ENCODE data around the gene KMT5C. TPM values are rescaled to one million over a fixed set of nuclear protein-coding genes. Genes with fewer than 3 reads are reported as not detected.

KMT5C gene
- total RNA-seq, 6 donors from 2014 or later = 9.1 to 111 (median 15.6) TPM

DNA sequence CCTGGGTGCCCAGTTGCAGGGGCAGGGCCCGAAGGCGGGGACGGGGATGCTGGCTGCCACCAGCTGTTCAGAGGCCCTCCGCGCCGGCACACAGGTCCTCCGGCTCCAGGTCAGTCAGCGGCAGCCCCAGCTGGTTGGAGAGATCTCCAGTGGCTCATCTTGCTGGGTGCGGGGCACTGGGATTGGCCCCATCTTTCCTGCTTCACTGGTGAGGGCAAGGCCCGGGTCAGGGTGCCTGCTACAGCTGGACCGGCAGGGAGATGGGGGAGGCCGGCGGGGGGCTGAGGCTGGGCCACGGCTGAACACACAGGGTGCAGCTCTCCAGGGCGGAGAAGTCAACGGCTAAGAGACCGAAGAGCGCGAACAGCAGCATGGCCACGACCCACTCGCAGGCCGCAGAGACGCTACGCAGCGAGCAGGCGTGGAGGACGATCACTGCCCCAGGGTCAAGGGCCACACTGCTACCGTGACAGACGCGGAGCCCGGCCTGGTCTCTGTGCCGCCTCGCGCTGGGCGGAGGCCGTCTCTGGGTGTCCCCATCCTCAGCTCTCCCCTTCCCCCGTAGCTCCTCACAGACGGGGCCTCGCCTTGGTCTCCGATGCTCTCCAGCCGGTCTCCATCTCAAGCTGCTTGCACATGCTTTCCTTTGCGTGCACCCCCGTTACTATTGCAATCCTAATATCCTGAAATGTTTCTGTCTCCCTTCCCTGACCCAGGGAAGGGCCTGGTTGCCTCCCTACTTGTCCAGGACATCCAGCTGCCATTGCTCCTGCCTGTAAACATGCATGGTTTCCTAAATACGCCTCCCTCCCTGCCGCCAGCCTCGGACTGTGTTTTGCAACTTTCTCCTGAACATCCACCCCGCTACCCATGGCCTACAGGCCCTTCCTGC is 26.8 kb upstream of the KMT5C start:
- ATAC-seq (ENCODE audit: low FRiP score in 2 of 2) (peak in 1 of 2 donors; percentile 38), DNase-seq (no peak)
- Histone ChIP-seq H3K4me1 (no peaks in the 10 kb centered on the region), H3K36me3 (no peaks in the 10 kb centered on the region), H3K4me3 (no peak overlapping the region), H3K9me3 (no peaks in the 10 kb centered on the region), H3K27ac (no peak overlapping the region), H3K27me3 (no peaks in the 10 kb centered on the region)
- WGBS, 2 donors = 80 to 87% methylated on average over 36 to 47 of the region's 47 CpGs
- TF ChIP-seq, protein P1, sequence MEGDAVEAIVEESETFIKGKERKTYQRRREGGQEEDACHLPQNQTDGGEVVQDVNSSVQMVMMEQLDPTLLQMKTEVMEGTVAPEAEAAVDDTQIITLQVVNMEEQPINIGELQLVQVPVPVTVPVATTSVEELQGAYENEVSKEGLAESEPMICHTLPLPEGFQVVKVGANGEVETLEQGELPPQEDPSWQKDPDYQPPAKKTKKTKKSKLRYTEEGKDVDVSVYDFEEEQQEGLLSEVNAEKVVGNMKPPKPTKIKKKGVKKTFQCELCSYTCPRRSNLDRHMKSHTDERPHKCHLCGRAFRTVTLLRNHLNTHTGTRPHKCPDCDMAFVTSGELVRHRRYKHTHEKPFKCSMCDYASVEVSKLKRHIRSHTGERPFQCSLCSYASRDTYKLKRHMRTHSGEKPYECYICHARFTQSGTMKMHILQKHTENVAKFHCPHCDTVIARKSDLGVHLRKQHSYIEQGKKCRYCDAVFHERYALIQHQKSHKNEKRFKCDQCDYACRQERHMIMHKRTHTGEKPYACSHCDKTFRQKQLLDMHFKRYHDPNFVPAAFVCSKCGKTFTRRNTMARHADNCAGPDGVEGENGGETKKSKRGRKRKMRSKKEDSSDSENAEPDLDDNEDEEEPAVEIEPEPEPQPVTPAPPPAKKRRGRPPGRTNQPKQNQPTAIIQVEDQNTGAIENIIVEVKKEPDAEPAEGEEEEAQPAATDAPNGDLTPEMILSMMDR (IDR thresholded peaks at IDR 0.05) = no peak
- TF ChIP-seq EP300 (IDR thresholded peaks at IDR 0.05) = no peak
- TF ChIP-seq POLR2A (IDR thresholded peaks at IDR 0.05) = no peak

DNA sequence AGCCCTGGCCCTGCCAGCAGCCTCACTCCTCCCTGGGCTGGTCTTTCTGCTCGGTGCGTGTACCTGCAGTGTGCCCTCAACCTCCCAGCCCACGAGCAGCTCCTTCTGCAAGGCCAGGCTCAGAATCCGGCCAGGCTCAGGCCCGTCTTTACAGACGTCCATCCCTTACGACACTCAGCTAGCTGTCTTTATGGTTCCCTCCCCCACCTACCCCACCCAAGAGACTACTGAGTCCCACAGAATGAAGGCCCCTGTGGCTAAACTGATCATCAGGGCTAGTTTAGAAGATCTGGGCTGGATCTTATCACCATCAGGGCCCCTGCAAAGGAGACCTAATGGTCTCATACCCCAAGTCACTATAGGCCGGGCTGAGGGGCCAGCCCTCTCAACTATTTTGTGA is 25.3 kb upstream of the KMT5C start:
- TF ChIP-seq, protein P1 (IDR thresholded peaks at IDR 0.05) = no peak
- TF ChIP-seq EP300 (IDR thresholded peaks at IDR 0.05) (no peak), POLR2A (IDR thresholded peaks at IDR 0.05) (no peak), POLR2AphosphoS5 (IDR thresholded peaks at IDR 0.05) (no peak)
- H3K27me3 ChIP-seq = no peaks in the 10 kb centered on the region
- no peak overlapping the region for H3K27ac ChIP-seq
- H3K36me3 ChIP-seq = no peaks in the 10 kb centered on the region
- WGBS, 2 donors = 85 to 88% methylated on average over 8 of the region's 8 CpGs
- DNase-seq (no peak), ATAC-seq (ENCODE audit: low FRiP score in 2 of 2) (no peak)
- no peaks in the 10 kb centered on the region for H3K4me1 ChIP-seq
- H3K9me3 ChIP-seq = no peaks in the 10 kb centered on the region
- H3K4me3 ChIP-seq = no peak overlapping the region

DNA sequence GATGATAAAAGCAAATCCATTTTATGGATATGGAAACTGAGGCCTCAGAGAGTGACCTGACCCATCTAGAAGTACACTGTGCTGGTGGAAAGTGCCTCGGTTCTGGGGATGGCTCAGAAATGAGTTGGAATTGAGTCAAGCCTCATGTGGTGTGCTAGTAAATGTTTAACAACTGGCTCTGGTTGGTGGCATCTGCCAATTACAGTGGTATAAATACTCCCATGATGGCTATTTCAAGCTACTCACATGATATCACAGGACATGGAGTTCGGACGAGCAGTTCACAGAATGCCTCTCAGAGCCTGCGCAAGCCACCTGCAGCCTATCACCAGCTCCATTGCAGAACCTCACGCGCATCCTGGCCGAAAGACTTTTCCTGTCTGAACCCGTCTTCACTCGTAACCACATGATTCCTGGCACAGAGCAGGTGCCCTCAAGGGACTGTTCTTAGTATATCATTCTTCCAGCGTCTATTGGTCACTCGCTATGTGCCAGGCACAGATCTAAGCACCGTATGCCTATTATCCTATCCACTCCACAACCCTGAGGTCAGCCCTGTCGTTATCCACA is 23.6 kb upstream of the KMT5C start:
- no peaks in the 10 kb centered on the region for H3K27me3 ChIP-seq
- no peak overlapping the region for H3K27ac ChIP-seq
- WGBS, 2 donors = 80 to 85% methylated on average over 13 of the region's 13 CpGs
- DNase-seq (no peak), ATAC-seq (ENCODE audit: low FRiP score in 2 of 2) (no peak)
- H3K36me3 ChIP-seq = no peaks in the 10 kb centered on the region
- H3K4me3 ChIP-seq = no peak overlapping the region
- no peaks in the 10 kb centered on the region for H3K9me3 ChIP-seq
- H3K4me1 ChIP-seq = no peaks in the 10 kb centered on the region
- no peak for TF ChIP-seq POLR2AphosphoS5 (IDR thresholded peaks at IDR 0.05)
- TF ChIP-seq POLR2A (IDR thresholded peaks at IDR 0.05) = no peak
- TF ChIP-seq EP300 (IDR thresholded peaks at IDR 0.05) = no peak
- TF ChIP-seq, protein P1 (IDR thresholded peaks at IDR 0.05) = no peak

DNA sequence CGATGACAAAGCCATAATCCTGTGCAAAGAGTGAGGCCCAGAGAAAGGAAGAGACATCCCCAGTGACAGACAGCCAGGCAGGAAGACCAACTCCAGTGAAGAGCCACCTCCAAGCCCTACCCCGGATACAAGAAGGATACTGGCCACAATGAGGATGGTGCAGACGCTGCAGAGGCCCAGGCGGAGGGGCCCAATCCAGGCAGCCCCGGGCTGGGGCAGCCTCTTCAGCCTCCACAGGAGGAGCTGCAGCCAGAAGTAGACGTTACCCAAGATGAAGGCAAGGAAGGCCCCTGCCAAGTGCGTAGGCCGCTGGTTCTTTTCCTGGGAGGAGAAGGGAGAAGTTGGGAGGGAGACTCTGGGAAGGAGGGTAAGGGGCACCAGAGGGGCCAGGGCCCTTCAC is 23.0 kb upstream of the KMT5C start:
- WGBS, 2 donors = 84 to 90% methylated on average over 5 to 8 of the region's 8 CpGs
- H3K27me3 ChIP-seq = no peaks in the 10 kb centered on the region

More for the DNA sequence above, 23.0 kb upstream of the KMT5C start:
- DNase-seq = no peak
- H3K4me1 ChIP-seq = no peaks in the 10 kb centered on the region
- no peak for ATAC-seq (ENCODE audit: low FRiP score in 2 of 2)
- no peaks in the 10 kb centered on the region for H3K9me3 ChIP-seq
- TF ChIP-seq POLR2A (IDR thresholded peaks at IDR 0.05) = no peak
- TF ChIP-seq POLR2AphosphoS5 (IDR thresholded peaks at IDR 0.05) = no peak
- TF ChIP-seq, protein P1 (IDR thresholded peaks at IDR 0.05) = no peak
- no peak for TF ChIP-seq EP300 (IDR thresholded peaks at IDR 0.05)
- H3K4me3 ChIP-seq = no peak overlapping the region
- no peaks in the 10 kb centered on the region for H3K36me3 ChIP-seq
- no peak overlapping the region for H3K27ac ChIP-seq

Data from upper lobe of left lung (tissue), 6 donors.